GM10266 (cell line): ENCODE measurements around the gene CKMT2.

Experiments used
- DNase-seq: peaks from one replicate; pipeline ENCODE4 v3.0.0; 2012; ENCODE audit errors: extremely low spot score
- TF ChIP-seq, protein P1 (sequence below): IDR thresholded peaks from 2 replicates; pipeline ENCODE4 v1.5.1; 2012; ENCODE audit warnings: mild to moderate bottlenecking, low read depth; ENCODE audit not compliant: control insufficient read depth, insufficient read depth; ENCODE audit errors: missing control alignments

CKMT2 gene

DNA sequence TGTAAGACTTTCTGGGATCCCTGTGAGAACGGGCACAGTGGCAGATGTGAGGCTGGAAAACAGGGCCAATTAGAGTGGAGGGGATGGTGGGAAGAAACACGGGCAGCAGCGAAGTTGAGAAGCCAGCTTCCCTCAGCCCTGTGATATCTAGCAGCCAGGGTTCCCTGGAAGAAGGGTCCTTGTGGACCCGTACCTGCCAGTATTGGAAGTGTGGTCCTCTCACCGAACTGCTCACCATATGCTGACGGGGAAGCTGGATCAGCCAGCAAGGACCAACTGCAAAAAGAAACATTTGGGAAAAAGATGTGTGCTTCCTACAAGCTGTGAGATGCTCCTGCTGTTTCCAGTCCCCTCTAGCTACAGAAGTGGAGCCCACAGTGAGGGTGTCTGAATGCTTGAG, 13.6 kb downstream of the CKMT2 start:
- TF ChIP-seq, protein P1, sequence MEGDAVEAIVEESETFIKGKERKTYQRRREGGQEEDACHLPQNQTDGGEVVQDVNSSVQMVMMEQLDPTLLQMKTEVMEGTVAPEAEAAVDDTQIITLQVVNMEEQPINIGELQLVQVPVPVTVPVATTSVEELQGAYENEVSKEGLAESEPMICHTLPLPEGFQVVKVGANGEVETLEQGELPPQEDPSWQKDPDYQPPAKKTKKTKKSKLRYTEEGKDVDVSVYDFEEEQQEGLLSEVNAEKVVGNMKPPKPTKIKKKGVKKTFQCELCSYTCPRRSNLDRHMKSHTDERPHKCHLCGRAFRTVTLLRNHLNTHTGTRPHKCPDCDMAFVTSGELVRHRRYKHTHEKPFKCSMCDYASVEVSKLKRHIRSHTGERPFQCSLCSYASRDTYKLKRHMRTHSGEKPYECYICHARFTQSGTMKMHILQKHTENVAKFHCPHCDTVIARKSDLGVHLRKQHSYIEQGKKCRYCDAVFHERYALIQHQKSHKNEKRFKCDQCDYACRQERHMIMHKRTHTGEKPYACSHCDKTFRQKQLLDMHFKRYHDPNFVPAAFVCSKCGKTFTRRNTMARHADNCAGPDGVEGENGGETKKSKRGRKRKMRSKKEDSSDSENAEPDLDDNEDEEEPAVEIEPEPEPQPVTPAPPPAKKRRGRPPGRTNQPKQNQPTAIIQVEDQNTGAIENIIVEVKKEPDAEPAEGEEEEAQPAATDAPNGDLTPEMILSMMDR = no peak
- no peak for DNase-seq

DNA sequence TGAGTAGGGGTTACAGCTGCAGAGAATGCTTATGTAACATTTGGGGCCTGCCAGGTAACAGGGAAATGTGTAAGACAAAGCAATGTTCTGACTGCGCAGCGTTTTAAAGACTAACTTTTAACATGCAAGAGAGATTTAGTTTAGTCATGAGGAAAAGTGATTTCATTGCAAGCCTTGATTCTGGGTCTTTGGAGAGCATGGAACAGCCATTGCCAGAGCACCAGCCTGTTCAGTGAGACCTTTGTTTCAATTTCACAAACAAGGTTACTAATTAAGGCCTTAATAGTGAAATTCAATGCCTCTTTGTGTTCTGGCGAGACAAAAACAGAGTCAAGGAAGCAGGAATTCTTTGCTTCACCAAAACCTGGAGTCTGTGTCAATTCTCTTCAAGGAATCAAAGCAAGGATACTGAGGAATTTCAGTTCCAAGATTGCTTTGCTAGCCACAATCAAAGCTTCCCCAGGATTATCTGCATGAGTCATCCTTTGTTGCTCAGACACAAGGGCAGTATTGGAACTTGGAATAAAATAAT, 14.4 kb downstream of the CKMT2 start:
- TF ChIP-seq, protein P1 = no peak
- no peak for DNase-seq

DNA sequence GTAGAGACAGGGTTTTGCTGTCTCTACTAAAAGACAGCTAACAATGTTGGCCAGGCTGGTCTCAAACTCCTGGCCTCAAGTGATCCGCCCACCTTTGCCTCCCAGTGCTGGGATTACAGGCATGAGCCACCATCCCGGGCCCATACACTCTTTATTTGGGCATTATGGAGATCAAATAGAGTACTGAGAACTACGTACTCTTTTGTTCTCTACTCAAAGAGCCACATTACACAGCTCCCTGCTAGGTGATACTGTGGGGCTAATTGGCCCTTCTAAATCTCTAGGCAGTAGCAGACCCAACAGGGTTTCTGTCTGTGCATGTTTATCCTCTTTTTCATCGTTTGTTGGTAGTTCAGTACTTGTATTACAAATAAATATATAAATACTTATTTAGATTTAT, 16.1 kb downstream of the CKMT2 start:
- no peak for DNase-seq
- TF ChIP-seq, protein P1 = no peak

DNA sequence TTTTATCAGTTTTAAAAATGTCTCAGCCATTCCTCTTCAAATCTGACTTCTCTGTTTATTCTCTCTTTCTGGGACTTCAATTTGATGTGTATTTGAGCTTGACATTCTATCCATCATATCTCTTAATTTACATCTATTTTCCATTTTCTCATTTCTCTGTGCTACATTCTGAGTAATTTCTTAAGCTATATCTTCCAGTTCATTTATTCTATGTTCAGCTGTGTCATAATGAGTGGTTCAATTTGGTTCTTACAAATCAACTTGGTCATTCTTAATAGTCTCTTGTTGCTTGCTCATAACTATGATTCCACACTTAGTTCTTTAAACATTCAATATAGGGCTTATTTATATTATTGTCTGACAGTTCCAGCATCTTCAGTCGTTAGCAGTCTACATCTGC, 16.9 kb downstream of the CKMT2 start:
- DNase-seq = no peak
- TF ChIP-seq, protein P1 = no peak

DNA sequence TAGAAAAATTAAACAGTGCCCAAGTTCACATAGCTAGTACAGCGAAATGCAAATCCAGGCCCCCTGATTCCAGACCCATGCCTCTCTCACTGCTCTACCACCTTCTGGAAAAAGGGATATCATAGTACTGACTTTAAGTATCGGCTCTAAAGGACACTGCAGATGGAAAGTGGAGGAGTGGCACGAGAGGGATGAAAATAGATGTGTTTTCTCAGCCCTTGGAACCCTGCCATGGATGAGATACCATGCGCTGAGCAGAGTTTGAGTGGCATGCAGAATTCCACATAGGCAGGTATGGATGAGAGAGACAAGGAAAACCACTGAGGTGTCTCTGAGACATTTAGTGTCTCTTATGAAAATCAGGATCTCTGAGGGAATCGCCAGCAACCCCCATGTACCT, 18.8 kb downstream of the CKMT2 start:
- TF ChIP-seq, protein P1 = no peak
- DNase-seq = no peak

DNA sequence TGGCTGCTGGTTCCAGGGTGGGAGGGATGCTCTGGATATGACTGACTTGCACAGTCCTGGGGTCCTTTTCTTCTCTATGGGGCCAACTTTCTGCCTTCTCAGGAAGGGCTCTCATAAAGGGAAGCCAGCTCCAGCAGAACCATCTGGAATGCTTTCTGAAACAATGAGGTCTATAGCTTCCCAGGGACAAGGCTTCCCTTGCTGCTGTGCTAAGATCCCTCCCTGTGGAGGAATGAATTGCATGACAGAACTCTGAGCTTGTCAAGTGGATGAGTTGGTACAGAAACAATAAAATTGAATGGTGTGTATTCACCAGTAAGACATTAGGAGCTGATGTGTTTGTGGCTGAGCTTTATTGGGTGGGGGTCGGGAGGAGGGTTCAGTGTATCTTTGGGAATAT, 19.8 kb downstream of the CKMT2 start:
- TF ChIP-seq, protein P1 = no peak
- DNase-seq = no peak

DNA sequence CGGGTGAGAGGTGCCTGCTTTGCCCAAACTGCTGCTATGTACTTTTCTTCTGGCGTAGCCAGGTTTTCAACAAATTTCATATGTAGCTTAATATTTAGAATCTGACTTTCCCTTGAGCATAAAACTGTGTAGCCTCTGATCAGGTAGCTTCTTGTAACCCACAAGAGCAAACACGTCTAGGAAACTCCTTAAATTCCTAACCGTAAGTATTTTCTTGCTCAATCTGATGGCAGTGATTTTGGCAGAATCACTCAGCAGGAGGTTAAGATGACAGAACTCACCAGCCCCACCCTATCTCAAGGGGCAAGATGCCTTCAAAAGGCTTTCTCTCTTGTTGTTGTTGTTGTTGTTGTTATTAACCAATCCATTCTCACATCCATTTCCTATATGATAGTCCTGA, 20.8 kb downstream of the CKMT2 start:
- DNase-seq = no peak
- TF ChIP-seq, protein P1 = no peak
